ENCODE data around the gene MCIDAS.

The MCIDAS gene

DNA sequence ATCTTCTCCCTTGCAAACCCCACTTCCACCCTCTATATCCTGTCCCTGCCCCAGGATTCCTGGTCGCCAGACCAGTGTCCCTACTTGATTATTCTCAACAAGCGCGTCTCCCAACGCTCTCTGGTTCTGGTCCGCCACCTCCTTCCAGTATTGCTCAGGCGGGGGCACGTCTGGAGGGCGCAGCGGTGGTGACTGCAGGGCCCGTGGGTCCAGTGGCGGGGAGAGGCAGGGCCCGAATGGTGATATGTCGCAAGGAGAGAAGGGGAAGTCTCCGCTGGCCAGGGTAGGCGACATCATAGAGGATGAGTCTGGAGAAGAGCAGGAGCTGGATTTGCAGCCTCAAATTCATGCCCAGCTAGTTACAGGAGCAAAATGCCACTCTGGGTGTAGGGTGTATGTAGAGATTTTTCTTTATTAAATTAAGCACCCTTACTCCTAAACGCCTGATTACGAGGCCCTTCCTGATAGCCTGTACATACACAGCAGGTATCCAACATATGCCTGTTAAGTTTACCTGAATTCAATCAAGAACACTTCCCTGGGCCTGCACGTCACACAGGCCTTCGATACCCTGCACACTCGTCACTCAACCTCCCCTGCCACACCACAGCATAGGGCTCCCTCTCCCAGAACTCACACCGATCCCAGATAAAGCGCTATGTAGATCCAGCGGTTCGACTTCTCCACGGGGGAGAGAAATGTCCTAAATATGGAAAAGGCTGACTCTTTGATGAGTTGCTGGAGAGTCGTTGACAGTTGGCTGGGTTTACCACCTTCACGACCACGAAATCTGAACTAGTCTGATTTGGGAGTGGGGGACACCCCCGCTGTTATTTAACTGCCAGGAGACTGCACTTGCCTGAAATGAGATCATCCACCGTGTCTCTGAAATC, 4.8 kb downstream of the MCIDAS start:
- no peak for DNase-seq (ENCODE audit: low read depth)

DNA sequence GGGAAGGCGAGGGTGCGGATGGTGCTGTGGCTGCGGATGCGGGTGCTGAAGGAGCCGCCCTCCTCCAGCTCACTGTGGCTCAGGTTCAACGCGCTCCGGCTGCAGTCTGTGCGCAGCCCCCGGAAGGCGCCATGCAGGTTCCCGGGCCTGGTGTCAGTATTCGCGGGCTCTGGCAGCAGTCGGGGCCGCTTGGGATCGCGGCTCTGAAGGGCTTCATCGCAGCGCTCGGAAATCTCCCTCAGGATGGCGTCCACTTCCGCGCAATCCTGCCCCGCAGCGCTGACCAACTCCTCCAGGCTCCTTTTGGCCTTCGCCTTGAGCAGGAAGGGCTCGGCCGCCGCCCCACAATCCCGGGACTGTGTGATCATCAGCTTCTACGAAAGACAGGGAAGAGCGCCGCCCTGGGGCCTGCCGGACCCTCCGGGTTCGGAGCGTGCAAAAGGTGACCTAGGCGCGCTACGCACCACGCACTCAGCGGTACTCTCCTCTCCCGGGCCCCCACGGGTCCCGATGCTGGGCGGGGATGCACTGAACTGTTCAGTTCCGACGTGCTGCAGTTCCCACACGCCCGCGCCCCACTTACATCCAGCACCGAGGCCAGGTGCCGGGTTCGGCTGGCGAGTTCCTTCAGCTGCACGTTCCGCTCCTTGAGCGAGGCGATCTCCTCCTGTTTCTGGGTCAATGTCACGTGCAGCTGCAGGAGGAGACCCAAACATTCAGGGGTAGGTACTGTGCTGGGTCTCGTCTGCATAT, 6.5 kb downstream of the MCIDAS start:
- no peak for DNase-seq (ENCODE audit: low read depth)

DNA sequence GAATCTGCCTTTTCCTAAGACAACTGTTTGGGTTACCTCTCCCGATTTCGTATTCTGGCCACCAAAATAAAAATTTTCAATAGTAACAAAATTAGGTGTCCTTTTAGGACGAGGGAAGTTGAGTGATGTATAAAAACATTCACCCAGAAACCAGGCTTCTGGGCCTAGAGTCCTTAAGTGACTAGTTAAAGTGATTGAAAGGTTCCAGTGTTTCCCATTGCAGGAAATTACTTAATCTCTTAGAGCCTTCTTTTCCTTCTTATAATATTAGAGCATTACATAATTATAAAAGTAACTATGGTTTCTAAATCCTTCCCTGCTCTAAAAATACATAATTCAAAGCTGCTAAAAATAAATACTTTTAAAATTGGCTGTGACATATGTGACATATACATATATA, 7.3 kb downstream of the MCIDAS start:
- no peak for DNase-seq (ENCODE audit: low read depth)

DNA sequence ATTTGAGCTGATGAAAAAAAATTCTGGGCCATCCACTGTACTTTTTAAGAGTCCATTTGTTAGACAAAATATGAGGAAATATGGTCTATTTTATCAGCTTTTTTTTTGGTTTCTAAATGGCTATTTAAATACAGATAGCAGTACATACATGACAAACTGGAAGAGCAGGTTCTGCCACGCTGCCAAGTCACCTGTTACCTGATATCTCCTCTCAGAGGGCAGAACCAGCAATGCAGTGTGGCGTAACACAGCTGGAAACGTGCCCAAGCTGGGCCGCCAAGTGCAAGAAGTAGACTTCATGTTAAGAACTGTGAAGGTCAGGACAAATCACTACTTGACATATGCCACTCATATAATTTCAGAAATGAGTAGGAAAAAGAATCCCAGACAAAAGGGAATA, 8.1 kb downstream of the MCIDAS start:
- no peak for DNase-seq (ENCODE audit: low read depth)

DNA sequence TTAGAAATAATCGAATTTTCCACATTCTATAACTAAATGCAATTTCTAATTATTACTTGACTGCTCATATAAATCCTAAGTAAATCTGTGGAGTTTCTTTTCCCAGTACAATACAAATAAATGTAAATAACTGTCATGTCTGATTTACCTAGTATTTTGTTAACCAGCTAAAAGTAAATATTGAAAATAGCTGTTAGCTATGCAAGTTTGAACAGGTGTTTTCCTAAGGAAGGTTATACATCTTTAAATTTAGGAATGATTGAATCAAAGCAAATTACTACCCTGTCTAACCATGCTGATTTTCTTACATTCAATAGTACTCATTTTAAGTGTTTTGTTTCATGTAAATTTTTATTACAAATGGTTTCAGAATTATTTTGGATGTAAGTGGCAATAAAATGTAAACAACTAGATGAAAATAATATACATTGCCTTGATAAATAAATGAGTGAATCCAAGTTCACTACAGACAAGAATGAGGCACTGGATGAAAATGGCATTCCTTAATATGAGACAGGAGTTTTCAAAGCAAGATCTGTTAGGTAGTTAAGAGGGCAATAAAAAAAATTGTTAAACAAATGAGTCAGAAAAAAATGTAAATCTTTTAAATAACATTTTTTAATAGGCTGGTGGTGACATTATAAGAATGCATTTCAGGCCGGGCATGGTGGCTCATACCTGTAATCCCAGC, 15.8 kb downstream of the MCIDAS start:
- DNase-seq (ENCODE audit: low read depth): no peak

DNA sequence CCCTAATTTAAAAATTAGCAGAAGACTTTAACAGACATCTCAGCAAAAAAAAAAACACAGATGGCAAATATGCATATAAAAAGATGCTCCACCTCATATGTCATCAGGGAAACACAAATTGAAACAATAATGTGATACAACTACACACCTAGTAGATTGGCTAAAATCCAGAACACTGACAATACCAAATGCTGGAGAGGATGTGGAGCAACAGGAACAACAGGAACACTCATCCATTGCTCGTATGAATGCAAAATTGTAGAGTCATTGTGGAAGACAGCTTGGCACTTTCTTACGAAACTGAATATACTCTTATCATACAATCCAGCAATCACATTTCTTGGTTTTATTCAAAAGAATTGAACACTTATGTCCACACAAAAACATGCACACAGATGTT, 22.1 kb downstream of the MCIDAS start:
- DNase-seq (ENCODE audit: low read depth): no peak

DNA sequence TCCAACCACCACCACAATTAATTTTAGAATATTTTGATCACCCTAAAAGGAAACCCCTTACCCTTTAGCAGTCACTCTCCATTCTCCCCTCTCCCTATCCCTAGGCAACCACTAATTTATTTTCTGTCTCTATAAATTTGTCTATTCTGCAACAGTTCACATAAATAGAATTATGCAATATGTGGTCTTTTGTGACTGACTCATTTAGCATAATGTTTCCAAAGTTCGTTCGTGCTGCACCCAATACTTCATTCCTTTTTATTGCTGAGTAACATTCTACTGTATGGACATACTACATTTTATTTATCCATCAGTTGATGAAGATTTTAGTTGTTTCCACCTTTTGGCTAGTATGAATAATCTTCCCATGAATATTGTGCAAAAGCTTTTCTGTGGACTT, 36.0 kb downstream of the MCIDAS start:
- DNase-seq (ENCODE audit: low read depth): no peak

DNA sequence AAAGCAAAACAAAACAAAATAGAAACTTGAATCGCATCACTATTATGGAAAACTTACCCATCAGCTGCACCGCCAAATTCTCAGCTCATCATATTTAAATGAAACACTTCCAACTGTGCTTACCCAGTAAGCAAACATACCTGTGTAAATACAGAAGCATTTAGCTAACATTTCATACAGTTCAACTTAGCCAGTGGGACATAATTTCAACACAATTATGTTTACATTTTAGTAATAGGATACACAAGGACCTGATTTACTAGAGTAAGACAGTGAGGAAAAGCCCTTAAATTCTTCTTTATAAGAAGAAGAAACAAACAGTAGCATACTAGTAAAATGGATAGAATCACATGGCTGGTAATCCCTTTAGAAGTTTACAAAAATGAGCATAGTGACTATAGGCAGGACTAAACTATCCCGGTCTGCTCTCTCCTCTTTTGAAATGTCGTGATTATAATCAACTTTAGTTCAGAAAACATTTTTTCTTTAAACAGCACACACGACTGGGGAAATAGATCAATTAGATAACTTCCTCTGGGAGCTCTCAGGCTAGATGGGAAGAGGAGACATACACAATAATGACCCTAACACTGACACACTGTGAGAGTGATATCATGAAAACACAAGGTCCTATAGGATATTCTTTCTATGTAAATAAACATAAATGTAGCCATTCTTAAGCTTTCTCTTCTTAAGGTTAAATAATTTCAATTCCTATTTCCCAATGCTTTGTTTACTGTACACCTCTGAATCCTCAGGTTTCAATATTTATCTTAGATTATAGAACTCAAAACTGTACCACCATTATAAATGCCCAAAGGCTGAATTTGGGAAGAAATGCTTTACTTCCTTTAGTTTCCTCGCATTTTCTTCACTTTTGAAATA, 38.2 kb downstream of the MCIDAS start:
- no peak for DNase-seq (ENCODE audit: low read depth)

DNA sequence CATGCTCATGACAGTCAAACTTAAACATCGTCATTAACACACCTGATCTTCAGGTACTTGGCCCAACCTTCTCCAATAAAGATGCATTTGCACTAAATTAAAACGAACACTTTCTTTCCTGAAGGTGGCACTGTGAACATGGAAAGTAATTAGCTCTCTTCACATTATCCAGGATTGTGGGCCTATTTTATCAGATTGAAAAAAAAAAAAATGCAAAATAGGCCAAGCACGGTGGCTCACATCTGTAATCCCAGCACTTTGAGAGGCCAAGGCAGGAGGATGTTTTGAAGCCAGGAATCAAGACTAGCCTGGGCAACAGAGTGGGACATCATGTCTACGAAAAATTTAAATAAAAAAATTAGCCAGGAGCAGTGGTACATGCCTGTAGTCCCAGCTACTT, 39.7 kb downstream of the MCIDAS start:
- no peak for DNase-seq (ENCODE audit: low read depth)

DNA sequence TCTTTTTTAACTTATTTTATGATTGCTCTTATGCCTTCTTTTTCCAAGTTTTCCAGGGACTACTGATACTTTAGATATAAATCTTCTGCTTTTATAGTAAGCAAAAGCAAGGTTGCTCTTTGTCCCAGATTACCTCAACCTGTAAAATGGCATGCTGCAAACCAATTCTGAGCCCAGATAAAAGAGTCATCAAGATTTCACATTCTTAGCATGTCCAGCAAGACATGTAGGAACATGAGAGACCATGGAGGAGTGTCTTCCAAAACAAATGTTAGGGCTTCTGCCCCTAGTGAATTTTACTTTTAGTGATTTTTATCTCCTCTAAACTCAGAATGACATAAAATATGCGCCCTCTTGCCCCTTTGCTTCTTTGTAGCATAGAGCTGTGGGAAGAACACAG, 47.1 kb downstream of the MCIDAS start:
- no peak for DNase-seq (ENCODE audit: low read depth)

DNA sequence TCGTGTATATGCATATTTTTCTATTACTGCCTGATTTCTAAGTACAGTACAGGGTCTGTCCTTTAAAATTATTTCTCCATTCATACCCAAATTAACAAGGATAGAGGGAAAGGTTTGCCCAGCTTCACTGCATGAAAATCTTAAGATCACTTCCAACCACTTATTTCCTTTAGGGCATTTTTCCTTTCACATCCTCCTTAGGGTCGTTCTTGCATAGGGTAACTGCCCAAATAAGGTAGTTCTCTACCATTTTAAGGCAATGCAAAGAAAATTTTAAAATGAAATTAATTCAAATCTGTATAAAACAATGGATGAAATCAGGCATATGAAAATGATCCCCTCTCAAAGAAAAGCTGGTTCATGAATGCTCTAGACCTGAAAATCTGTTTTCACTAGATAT, 50.0 kb downstream of the MCIDAS start:
- DNase-seq (ENCODE audit: low read depth): no peak

DNA sequence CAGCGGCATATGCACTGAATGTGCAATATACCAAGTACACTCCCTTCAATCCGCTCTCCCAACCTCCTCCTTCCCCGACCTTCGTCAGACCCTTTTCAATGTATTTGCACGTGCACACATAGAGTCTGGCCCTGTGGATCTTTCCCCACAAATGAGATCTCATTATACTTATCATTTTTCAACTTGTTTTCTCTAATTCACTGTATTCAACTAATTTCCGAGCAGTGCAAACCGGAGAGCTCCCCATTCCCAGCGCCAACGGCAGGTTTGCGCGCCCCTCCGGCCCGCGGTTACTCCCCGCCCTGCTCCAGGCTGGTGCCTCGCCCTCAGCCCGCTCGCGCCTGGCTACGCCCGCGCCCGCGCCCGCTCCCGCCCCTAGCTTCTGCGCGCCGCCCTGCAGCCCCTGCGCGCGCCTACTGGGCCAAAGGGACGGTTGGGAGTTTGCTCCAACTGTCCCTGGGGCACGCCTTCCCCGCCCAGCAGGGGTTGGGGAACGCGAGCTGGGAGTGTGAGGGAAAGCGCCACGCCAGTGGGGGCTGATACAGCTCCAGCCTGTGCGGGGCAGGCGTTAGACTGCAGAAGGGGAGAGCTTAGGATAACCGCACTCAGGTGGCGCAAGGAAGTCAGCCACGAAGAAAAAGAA, 50.8 kb downstream of the MCIDAS start:
- no peak for DNase-seq (ENCODE audit: low read depth)

DNA sequence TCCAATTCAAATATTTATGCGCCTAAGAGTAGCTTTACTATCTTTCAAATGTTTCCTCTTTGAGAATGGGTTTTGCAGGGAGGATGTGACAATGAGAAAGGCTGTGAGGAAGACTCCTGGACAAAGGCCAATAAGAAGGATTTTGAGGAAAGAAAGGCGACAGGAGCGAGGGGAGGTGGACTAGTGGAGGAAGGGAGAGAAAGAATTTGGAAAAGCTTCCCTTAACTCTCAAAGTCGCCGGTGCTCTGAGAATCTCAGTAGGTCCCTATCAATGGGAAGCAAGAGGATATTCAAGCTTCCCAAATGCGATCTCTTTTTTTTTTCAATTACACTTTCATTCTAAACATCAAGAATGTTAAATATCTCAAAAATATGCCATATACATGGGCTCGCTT, 51.3 kb downstream of the MCIDAS start:
- DNase-seq (ENCODE audit: low read depth): no peak

DNA sequence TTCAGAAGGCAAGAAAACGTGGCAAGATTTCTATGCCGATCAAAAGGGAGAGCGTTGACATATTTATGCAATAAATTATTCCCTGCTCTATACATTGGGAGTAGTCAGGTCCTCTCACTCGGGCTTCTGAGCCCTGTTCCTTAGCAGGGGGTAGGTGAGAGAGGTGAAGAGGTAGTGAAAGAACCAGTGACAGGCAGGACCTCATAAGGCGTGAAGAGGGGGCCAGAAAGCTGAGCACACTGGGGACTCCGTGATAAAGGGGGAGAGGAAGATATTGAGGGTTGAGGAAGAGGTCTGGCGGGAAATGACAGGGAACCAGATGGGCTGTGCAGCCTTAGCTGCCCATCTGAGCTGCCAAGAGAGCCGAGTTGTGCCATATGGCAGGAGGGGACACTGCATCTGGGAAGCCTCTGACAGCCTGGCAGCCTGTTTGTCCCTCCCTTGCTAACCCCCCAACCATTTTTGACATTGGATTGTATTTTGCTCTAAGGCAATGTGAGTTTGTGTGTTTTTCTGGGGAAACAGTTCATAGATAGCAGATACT, 53.4 kb downstream of the MCIDAS start:
- DNase-seq (ENCODE audit: low read depth): no peak

DNA sequence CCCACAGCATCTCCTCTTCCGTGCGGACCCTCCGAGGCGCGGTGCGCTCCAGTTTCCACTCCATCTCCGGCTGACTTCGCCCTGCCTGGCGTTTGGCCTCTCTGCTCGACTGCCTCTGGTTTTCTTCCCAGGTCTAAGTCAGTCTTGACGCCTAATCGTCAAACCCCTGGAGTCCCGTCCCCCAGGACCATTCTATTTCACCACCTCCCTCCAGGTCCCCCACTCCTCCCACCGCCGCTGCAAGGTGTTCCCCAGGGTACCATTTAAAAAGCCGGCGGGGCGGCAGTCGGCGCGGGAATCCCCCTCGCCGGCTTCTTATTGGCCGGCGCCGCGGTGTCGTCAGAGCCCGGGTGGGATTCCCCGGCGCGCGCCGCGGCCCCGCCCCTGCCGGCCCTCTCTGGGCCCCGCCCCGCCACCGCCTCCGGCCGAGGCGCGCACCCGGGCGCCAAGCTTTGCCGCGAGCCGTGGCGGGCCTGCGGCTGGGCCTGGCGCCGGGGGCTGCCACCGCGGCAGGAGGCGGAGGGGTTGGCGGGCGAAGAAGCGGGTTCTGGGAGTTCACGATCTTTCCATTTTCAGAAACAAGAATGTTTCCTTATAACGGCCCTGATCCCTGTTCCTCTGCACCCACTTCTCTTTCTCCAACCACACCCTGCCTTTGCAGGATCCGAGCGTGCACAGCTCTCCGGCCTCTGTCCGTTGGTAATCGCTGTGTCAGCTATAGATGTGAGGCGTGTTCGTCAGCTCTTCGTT, 54.0 kb downstream of the MCIDAS start, which contains the start of gene CDC20B:
Gene CDC20B, minus strand, starts transcription at position 241 of the 750 bp plus-strand sequence. Its CDS starts 177 bp downstream, at position 64.
- peak; percentile 66 for DNase-seq (ENCODE audit: low read depth)

DNA sequence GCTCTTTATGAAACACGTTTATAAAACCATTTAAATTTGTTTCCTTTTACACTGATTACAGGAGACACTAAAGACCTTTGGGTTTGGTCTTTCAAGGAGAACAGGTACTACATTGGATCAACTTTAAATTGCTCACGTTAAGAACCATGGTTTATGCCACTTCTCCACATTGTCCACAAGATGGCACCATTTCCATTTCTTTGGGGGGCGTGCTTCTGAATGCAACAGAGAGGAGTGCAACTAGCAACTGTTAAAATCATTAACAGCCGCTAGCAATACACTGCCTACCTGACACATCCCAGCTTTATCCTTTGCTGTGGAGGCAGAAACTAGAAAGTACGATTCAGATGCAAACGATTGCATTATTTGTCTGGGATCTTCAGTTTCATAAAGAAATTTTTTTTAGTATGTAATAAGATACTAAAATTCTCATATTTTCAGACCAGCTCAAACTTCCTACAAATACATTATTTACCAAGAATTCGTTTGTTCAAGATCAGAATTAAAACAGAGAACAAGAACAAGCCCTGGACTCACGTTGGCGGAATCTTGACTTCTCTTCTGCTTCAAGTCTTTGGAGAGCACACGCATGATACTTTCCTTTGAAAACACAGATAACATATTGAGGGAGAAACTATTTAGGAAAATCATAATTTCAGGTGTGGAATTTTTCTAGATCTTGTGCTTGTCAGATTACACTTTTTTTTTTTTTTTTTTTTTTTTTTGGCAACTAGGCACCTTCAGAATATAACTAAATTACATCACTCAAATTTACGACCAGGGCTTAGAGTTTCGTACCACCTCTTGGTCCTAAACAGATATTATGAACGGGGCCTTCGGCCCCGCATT, 54.8 kb downstream of the MCIDAS start:
- DNase-seq (ENCODE audit: low read depth): peak; percentile 41

DNA sequence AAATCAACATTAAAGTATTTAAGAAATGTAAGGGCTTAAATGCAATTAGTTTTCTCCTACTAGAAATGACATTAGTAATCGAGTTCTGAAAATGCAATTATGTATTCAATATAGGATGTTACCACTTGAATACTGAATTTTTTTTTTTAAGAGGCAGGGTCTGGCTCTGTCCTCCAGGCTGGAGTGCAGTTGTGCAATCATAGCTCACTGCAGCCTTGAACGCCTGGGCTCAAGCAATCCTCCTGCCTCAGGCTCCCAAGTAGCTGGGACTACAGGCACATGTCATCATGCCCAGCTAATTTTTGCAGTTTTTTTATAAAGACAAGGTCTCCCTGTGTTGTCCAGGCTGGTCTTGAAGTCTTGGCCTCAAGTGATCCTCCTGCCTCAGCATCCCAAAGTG, 55.6 kb downstream of the MCIDAS start:
- no peak for DNase-seq (ENCODE audit: low read depth)

Data from T-helper 22 cell (primary cell).